Daoy (cell line): ENCODE data around the gene CRACR2A. TPM values are rescaled to one million over a fixed set of nuclear protein-coding genes. Genes with fewer than 3 reads are reported as not detected.

ENCODE experiments used
- DNase-seq: peaks from one replicate; pipeline ENCODE4 v3.0.0-alpha.2; 2015; ENCODE audit warnings: low read depth
- total RNA-seq: library from RNA; depleted of rRNA; stranded (reverse); fragments of >200 nt; shearing (Covaris generic); gene quantifications from 2 replicates; pipeline ENCODE4 v1.2.3, GENCODE V29; 2014

Gene CRACR2A
- total RNA-seq, 1 experiment from 2014 or later = 11.5 TPM

DNA sequence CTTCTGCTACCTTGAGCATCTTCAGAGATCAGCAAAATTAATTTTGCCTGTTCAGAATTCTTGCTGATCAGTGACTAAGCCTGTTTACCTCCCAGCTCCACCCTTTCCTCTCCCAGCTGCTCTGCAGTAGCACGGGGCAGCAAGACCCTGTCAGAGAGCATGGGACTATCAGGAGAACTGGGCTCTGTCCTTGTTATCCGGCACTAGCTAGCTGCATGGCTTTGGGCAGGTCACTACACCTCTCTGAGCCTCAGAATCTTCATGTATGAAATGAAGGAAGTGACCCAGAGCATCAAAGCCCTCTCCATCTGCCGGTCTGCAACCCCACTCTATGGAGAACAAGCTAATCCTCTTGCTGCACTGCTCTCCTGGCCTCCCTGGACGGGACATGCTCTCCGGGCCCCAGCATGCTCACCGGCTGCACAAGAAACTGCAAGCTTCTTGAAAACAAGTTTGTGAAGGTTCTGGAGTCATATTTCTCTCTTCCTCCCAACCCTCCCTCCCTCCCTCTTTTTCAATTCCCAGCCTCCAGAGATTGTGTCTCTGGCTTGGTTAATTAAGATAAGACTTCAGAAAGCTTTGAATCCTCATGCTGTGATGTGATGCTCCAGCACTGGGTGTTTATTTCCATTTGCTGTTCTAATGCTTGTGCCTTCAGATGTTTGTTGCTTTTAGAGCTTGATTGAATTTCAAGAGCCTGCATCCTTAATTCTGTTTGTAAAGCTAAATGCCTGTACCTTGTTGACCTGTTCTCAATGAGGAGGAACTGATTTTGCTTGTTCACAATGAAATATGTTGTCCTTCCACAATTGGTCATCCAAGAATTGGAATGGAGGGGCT lies 101.1 kb downstream of the CRACR2A start:
- no peak for DNase-seq

DNA sequence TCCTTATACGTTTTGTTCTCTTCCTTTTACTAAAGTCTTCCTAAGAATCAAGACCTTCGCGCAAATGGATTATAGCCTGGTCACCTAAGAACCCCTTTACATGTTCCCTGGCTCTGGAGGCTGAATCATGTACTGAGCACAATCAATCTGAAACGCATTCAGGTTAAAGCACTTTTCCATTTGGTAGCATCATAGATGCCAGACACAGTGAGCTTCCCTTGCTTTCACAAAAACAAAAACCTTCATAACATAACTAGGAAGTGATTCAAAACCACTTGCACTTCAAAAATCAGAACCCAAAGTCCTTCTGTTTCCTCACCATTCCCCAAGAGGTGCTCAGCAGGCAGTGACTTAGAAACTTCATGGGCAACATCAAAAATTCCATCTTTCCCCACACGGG lies 105.4 kb downstream of the CRACR2A start:
- no peak for DNase-seq

DNA sequence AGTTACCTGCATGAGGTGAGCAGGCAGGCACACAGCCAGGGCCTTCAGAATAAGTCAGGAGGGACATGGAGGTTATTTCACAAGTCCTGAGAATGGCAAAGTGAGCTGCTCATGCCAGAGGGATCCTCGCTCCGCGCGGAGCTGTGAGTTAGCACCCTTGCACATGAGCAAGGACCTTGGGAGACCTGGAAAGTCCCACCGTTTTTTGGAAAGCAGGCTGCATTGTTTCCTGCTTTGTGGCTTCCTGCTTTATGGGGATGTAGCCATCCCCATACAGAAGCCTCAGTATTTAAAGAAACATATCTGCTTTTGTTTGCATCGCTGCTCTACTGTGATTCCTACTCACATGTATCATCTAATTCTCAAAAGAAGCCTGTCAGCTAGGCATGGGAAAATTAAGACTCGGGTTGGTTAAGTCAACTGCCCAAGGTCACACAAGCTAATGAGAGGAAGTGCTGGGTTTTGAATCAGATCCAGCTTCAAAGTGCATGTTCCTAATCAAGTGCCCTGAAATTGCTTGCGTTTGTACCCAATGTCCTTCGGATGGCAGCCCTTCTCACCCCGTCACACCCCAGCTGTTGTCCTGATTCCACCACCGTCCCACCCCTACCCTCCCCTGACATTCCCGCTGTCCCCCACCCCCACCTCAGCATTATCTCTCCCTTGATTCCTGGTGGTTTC lies 106.2 kb downstream of the CRACR2A start:
- DNase-seq = peak; percentile 40

DNA sequence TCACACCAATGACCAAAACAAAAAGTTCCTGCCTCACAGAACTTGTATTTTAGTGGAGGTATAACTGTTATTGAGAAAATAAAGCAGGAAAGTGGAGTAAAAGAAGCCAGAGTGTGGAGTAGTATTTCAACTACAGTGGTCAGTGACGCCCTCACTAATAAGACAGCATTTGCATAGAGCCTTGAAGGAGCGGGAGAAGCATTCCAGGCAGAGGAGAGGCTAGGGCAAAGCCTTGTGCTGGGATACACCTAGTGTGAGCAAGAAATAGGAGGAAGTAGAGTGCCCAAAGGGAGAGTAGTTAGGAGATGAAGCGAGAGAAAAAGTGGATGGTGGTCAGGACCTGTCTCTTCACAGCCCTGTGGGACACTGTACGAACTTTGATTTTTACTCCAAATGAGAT lies 107.8 kb downstream of the CRACR2A start:
- no peak for DNase-seq

DNA sequence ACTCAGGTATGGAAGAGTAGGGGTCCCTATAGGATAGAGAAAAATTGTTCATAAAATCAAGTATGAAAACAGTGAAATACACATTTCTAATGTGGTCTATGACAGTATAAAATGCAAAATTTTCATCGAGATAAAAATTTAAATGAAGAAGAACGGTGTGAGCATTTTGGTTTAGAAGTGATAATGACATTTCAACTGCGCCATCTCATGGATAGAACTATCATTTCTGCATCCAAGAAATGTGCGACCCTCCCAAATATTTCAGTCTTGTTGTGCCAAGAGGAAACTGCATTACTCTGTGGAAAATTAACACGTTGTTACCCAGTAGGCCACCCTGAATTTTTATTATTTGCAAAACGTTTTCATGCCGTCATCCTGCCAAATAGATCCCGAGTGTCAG lies 108.8 kb downstream of the CRACR2A start:
- no peak for DNase-seq

DNA sequence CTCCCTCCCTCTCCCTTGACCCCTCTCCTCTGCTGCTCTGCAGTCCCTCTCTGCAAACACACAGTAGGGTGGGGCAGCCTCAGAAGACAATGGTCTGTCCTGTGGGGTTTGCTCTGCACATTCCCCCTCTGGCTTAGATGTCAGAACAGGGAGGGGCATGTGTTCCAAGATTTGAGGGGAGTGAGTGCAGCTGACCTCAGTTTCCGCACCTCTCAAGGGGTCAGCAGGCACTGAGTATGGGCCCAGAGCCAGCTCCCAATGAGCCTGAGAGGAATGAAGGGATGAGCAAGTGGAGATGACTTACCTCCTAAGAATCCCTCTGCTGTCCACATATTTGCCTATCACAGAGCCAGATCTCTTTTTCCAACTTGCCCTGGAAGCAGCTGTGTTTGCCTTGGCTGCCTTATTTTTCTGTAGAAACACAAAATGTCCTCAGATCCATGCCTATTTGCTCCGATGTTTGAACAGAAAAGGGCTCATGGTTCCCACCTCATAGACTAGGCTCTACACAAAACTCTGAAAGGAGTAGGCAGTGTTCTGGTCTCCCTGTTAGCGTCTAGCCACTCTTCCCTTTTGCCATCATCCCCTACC lies 111.4 kb downstream of the CRACR2A start:
- peak; percentile 58 for DNase-seq

DNA sequence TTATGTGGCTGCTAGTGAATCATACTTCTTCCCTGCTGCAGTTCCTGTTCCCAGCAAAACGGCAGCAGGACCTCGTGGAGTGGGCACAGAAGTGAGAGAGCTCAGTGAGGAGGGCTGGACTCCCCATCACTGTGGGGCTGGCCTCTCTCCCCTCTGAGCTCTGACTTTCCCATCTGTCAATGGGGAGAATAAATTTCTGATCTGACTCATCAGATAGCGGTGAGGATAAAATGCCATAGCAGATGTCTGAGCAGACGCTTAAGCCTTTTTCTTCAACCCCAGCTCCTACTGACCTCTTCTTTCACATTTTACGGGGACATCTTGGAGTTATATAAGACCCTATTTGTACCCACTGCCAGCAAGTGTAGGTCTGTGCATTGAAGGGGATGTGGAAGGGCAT lies 116.6 kb downstream of the CRACR2A start:
- peak; percentile 20 for DNase-seq

DNA sequence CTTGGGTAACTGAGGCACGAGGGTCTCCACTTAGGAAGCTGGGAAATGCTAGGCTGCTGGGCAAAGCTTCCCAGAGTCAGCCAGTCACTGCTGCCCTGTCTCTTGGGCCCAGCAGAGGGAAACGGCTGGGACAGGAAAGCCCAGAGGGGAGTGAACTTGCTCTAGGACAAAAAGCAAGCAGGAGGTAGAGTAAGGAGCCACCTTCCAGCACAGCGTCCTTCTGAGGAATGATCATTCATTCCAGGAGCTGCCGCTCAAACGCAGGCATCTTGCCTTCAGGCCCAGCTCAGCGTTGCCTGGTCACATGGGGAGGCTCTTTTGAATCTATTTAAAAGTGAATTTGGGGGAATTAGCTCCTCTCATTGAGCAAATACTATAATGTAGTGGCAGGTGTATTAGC lies 118.6 kb downstream of the CRACR2A start:
- DNase-seq = no peak

DNA sequence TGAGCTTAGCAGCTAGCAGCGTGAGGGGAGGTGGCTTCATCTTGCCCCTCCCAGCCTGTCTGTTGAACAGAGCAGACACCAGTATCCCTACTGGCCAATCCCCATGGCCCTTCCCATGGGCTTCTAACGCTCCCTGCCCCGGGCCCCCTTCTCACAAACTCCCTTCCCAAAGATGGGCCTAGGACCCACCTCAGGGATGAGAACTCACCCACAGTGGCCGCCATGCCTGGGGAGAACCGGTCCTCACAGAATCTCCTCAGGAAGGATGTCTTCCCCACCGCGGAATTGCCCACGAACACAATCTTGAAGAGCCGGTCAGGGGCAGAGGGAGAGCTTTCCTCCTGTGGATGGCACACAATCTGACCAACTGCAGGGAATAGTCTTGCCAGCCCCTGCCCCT lies 119.5 kb downstream of the CRACR2A start:
- DNase-seq = no peak

DNA sequence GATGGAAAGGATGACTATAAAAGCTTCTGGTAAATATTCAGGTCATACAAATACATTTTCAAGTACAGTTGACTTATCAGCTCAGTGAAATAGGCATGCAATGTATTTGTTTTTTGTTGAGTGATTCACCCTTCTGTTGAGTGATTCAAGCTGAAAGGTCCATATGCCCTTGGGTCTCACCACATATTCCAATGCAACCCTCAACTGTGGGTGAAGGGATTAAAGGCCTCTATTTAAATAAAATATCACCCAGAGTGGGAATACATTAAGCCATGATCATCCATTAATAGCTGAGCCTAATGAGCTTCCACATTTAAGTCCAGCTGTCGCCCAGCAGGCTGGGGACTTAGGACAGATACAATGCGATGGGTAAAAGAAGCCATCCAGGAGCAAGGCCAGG lies 120.2 kb downstream of the CRACR2A start:
- no peak for DNase-seq

DNA sequence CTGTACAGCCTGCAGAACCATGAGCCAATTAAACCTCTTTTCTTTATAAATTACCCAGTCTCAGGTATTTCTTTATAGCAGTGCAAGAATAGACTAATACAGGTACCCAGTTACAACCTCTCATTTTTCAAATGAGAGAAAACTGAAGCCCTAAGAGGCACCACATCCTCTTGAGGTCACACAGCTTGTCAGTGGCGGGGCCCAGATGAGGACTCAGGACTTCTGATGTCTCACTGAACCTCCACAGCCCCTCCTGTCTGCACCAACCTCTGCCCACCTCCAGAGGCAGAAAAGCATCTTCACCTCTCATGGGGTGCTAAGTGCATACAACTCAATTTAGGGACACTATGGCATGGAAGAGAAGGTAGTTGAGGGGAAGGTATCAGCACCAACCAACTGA lies 120.7 kb downstream of the CRACR2A start:
- no peak for DNase-seq

DNA sequence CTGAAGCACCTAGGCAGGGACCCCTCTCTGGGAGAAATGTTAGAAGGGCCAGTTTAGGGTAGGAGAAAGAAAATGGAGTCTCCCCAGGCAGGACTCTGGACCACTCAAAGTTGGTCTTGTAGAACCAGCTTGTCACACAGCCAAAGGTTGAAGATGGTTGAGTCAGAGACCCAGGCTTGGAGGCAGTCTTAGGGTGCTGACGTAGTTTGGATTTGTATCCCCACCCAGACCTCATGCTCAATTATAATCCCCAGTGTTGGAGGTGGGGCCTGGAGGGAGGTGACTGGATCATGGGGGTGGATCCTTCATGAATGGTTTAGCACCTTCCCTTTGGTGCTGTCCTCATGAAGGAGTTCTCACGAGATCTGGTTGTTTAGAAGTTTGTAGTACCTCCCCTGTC lies 121.2 kb downstream of the CRACR2A start:
- peak; percentile 22 for DNase-seq

DNA sequence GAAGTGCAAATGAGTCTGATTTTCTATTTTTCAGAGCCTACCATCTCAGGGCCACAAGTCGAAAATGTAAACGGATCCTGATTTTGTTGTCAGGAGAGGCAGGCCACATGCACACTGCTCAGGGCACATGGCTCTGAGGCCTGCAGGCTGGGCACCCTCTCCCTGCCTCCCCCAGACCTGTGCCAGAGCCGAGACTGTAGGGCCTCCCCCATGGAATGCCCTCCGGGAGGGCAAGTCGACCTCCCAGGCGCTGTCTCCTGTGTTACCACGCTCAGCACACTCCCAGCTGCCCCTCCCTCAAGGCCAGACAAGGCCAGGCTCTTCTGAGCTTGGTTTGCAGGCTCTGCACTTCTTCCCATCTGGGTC lies 121.7 kb downstream of the CRACR2A start:
- DNase-seq = no peak

DNA sequence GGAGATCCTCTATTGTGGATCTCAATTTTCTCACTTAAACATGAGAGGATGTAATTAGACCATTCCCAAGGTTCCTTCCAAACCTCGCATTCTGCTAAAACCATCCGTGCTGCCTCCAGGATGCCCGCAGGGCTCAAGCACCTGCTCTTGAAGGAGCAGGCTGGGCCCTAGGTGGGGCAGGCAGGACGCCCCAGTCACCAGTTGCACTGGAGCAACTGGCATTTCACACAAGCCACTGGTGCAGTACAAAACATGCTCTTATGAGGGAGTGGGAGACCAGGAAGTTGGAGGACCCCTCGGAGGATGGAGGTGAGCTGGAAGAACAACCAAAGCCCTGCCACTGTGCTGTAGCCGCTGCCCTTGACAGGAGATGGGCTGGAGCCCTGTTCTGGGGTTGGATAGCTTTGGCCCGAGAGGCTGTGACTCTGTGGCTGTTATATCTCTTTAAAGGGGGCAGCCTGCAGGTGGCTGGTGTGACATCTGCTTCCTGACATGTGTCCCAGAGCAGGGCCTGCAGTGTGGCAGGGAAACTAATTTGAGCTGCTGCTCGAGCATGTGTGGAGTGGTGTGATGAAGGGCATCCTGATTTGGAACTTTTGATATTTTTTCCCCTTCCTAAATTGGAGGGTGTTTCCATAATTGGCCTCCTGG lies 122.2 kb downstream of the CRACR2A start:
- no peak for DNase-seq

DNA sequence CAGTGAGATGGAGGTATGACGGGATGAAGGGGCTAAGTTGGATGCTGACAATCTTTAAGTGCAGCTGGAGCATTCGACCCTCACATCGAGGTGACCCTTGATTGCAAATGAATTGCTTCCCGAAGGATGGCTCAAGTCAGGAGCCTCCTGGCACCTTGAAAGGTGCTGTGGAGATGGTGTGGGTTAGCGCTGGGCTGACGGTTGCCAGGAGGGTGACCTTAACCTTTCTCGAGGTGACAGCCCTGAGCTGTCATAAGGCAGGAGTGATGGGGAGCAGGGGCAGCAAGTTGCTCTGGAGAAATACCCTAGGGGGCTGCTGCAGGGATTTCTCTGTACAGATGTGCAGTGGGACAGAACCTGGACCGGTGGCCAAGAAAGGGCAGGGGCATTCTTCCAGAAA lies 122.8 kb downstream of the CRACR2A start:
- no peak for DNase-seq

DNA sequence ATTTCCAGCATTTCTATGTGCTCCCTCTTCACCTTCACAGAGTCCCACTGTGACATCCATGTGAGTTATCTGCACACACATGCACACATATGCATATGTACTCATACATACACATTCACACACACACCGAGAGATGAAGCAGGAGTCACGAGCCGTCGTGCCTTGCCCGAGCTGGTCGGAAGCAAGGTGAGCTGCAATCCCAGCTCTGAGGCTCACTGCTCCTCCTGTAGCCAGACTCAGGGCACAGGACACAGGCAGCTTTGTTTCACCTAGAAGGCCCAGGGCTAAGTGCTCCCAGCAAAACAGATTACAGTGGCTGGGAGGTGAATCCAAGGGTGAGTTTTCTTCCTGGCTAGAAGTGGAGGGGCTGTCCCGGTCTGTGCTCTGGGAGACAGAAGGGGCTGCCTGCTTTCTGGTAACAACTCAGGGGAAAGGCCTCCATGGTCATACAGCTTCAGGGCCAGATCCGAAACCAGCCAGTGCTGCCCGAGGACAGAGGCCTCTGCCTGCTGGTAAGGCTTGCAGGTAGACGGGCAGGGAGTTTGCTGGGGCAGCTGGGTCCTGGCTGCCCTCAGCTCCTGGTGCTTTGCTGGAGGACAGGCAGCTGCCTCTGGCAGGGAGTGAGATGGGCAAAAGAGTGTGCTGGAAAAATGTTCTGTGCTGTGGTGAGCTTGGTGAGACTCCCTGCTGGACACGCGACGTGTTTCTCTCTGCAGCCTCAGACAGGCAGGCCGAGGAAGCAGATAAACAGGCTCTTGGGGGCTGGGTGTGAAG lies 123.7 kb downstream of the CRACR2A start:
- no peak for DNase-seq

DNA sequence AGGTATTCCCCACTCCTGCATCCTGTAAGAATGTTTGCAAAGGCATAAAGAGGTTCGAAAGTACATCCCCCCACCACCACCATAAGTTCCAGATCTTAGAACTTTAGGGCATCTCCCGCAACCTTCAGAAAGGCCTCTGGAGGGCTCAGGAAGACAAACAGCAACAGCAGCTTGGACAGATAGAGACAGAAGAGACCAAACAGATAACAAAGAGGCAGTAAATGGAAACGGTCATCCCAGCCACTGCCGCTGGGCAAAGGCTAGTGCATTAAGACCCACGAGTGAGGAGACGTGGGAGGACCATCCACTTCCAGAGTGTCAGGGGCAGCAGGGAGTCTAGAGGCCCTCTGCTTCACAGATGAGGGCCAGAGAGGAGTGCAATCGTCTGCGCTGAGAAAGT lies 124.3 kb downstream of the CRACR2A start:
- DNase-seq = no peak

DNA sequence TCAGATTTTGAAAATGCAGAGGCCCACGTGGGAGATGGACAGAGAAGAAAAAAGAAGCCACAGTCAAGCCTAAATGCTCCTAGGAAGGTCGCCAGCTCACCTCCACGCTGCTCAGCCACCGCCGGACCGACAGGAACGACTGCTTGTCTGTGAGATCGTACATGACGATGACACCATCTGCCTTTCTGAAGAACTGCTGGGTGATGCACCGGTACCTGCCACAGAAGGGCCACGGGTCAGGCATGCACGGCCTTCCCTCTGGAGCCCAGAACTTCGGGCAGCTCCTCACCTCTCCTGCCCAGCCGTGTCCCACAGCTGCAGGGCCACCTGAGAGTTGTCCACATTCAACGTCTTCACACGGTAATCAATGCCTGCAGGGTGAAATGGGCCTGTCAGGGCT lies 125.6 kb downstream of the CRACR2A start:
- DNase-seq = no peak

DNA sequence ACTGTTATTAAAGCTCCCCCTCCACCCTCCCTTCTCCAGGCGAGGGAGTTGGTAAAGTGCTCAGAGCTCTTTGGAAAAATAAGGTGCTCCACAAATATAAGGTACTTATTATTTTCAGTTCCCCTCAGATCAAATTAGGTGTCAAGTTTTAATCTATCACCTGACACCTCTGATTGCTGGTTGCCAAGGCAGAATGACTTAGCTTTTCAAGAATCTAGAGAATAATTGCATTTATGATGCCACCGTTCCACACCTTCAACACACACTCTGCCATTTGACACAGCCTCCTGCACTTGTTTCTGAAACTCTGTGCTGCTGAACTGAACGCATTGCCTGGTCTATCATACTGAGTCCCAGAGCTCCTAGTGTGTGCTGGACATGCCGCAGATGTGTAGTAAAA lies 128.6 kb downstream of the CRACR2A start:
- no peak for DNase-seq

DNA sequence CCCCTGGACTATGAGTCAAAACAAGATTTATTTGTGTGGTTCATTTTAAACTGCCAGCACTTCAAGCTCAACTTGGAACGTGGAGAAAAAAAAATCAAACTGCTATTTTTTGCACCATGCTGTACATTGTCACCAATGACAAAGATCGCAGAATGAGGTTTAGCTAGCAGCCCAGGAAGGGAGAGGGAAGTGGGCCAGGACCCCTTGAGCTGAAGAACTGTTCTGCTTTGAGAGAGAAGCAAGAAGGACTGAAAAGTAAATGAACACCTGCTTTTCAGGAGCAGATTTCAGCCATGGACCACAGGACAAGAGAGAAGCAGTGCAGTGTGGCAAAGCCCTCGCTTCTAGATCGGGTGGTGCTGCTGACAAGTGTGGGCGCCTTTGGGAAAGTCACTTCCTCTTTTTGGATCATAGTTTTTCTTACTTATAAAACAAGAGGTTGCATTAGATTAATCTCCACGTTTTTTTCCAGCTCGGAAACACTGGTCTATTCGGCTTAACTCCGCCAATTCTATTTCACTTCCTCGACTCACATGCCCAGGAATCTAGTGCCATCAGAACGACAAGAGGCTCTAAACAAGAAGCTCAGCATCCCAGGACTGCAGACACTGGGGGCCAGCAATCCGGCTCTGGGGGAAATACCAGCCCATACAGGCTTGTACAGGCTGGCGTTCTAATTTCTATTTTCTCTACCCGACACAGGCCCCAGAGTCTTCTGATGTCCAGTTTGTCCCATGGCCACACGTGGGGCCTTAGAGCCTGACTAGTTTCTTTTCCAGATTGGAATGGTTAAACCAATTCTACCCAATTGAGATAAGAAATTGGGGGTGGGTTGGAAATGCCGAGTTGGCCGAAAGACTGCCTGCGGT lies 129.9 kb downstream of the CRACR2A start:
- DNase-seq = no peak
